ENCODE results near the gene GMPPA.

- TF ChIP-seq CTCF (IDR thresholded peaks at IDR 0.05; ENCODE audit: low read depth, low read length, missing input control) (no peak), MAX (IDR thresholded peaks at IDR 0.05) (no peak), TAF1 (conservative IDR thresholded peaks at IDR 0.05) (no peak), FOXA1 (IDR thresholded peaks at IDR 0.05) (no peak), GABPA (IDR thresholded peaks at IDR 0.05 in 1 of 2, conservative IDR thresholded peaks at IDR 0.05 in 1 of 2) (no peak), RAD21 (IDR thresholded peaks at IDR 0.05) (no peak), REST (IDR thresholded peaks at IDR 0.05) (no peak), ATF3 (IDR thresholded peaks at IDR 0.05) (no peak), EGR1 (IDR thresholded peaks at IDR 0.05; ENCODE audit: low read depth in 2 of 2) (no peak), YY1 (IDR thresholded peaks at IDR 0.05) (no peak), SP1 (IDR thresholded peaks at IDR 0.05) (no peak), ZBTB33 (IDR thresholded peaks at IDR 0.05) (no peak), HNF4A (conservative IDR thresholded peaks at IDR 0.05) (no peak), JUND (IDR thresholded peaks at IDR 0.05) (no peak)
These were observed 14.0 kb downstream of the GMPPA start for GRCh38 chr2:219512524-219513216.

Measured in liver (tissue), 3 donors.